GM12801 (cell line): ENCODE measurements around the gene PDE7B.

Experiments
- CTCF ChIP-seq: IDR thresholded peaks from one replicate; pipeline ENCODE4 v1.5.1; 2011; ENCODE audit warnings: control low read depth; ENCODE audit not compliant: insufficient read length; ENCODE audit errors: extremely low read depth

Gene PDE7B

GRCh38 chr6:135815216-135815615 lies 36.3 kb upstream of the PDE7B start:
- TF ChIP-seq CTCF, result no peak

- no peak for TF ChIP-seq CTCF
Measured at GRCh38 chr6:135817035-135817434, 34.5 kb upstream of the PDE7B start.

GRCh38 chr6:135819665-135820064 lies 31.8 kb upstream of the PDE7B start:
- TF ChIP-seq CTCF, result no peak

GRCh38 chr6:135820340-135820739 lies 31.2 kb upstream of the PDE7B start:
- no peak for TF ChIP-seq CTCF

GRCh38 chr6:135823851-135824250 lies 27.6 kb upstream of the PDE7B start:
- TF ChIP-seq CTCF, result no peak

GRCh38 chr6:135826236-135826804 lies 25.2 kb upstream of the PDE7B start:
- TF ChIP-seq CTCF, result no peak

- TF ChIP-seq CTCF, result no peak
Measured at GRCh38 chr6:135828021-135828420, 23.5 kb upstream of the PDE7B start.
